Spinal cord (tissue), 10 donors: ENCODE data around the gene GIT1. TPM values are rescaled to one million over a fixed set of nuclear protein-coding genes. Genes with fewer than 3 reads are reported as not detected.
A peak's percentile ranks its signal among the peaks of the same experiment; 100 is the strongest.

Experiments used
- DNase-seq, 6 donors: peaks; one replicate each; pipeline versions ENCODE4 v3.0.0 to v3.0.0-alpha.2; 2013 to 2015; ENCODE audit warnings: low spot score in 6 of 6, low read depth in 4 of 6
- H3K27ac ChIP-seq: one replicate; pipeline ENCODE4 v1.5.1; 2013; ENCODE audit warnings: low read depth, low read length, control low read depth
- H3K27me3 ChIP-seq: one replicate; pipeline ENCODE4 v1.6.1; 2013; ENCODE audit warnings: low read length; ENCODE audit not compliant: control insufficient read depth, insufficient read depth
- H3K36me3 ChIP-seq: one replicate; pipeline ENCODE4 v1.6.1; 2013; ENCODE audit warnings: low read length; ENCODE audit not compliant: control insufficient read depth, insufficient read depth
- H3K4me1 ChIP-seq: one replicate; pipeline ENCODE4 v1.6.1; 2013; ENCODE audit warnings: low read length; ENCODE audit not compliant: control insufficient read depth, insufficient read depth
- H3K4me3 ChIP-seq: one replicate; pipeline ENCODE4 v1.5.1; 2013; ENCODE audit warnings: low read depth, low read length, control low read depth
- H3K9me3 ChIP-seq: one replicate; pipeline ENCODE4 v1.6.1; 2013; ENCODE audit warnings: low read length; ENCODE audit not compliant: control insufficient read depth, insufficient read depth
- WGBS: methylation state at CpG from one replicate; pipeline ENCODE4 v1.1.5; 2013; ENCODE audit warnings: missing lambda C conversion rate; ENCODE audit not compliant: insufficient coverage; 5-methylcytosine and 5-hydroxymethylcytosine counted together
- polyA plus RNA-seq, 2 donors: library from polyadenylated mRNA; unstranded; fragments of 120-200 nt; gene quantifications; one replicate each; pipeline ENCODE4 v1.2.1, GENCODE V29; 2013; ENCODE audit not compliant: insufficient read length in 2 of 2
- total RNA-seq, 2 donors: library from RNA; depleted of rRNA in 1 of 2; stranded (reverse); fragments of 120-200 nt in 1 of 2; fragments of >200 nt in 1 of 2; gene quantifications; one replicate each; pipeline versions ENCODE4 v1.2.3 to v1.2.4, GENCODE V29; 2013 to 2014
- donor health status: healthy.

GIT1 gene
- total and polyA plus RNA-seq, 4 donors = 23.3 to 90.3 (median 62.8) TPM

DNA sequence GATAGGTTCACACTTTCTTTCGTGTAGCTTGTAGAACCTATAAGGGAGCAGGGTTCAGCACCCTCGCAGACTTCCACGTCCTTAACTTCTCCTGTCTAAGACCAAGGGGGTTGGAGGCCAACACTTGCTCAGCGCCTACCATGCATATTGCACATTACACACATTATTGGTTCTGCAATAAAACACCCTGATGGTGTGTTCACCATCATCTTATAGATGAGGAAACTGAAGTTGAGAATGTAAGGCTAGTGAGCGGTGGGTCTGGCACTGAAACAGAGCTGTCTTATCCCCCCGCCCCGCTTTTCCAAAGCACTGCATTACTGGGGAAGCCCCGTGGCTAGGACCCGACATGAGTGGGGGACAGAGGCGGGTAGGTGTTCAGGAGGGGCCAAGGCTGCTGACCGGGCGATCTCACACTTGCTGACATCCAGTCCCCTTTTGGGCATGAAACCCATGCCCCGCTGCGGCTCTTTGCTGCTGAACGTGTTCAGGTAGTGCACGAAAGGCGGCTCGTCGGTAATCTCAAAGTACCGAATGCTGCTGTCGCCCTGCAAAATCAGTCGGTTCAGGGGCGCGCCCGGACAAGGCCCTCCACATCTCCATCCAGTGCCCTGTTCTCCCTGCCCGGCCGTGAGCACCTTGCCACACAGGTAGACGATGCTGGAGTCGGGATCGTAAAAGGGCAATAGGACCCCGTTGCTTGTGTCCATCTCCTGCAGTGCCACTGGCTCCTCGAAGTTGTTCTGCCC lies 27.0 kb upstream of the GIT1 start:
- Histone ChIP-seq H3K27ac (no peak overlapping the region), H3K27me3 (peaks cover 50% of the 10 kb centered on the region)
- 19% methylated on average over 30 of the region's 32 CpGs for WGBS

GRCh38 chr17:29615492-29616299 lies 26.2 kb upstream of the GIT1 start:
- H3K4me1 ChIP-seq = peaks cover 65% of the 10 kb centered on the region
- 7% methylated on average over 74 of the region's 74 CpGs for WGBS
- H3K4me3 ChIP-seq = peak overlapping the region; percentile 31
- H3K27ac ChIP-seq = peak overlapping the region; percentile 64
- peak in 3 of 6 donors; percentile 68 to 95 (median 89) for DNase-seq
- peaks cover 50% of the 10 kb centered on the region for H3K27me3 ChIP-seq
- peaks cover 32% of the 10 kb centered on the region for H3K36me3 ChIP-seq
- no peaks in the 10 kb centered on the region for H3K9me3 ChIP-seq

More for the DNA sequence above, 27.0 kb upstream of the GIT1 start:
- peaks cover 65% of the 10 kb centered on the region for H3K4me1 ChIP-seq
- peaks cover 30% of the 10 kb centered on the region for H3K36me3 ChIP-seq
- no peaks in the 10 kb centered on the region for H3K9me3 ChIP-seq
- peak overlapping the region; percentile 31 for H3K4me3 ChIP-seq
- DNase-seq = no peak

DNA sequence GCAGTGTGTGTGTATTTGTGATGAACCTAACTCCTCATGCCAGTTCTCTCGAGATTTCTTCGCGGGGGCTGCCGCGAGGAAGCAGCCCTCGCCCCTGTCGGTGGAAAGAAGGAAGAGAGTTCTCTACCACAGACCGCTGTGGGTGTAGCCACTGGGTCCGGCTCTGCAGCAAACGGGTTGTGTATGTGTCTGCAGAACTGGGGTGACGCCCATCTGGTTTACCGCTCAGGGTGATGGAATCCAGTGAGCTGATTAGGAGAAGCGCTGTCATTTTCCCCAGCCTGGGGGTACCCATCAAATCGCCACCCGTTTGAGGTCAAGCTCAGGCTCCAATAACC lies 25.6 kb upstream of the GIT1 start:
- WGBS = 32% methylated on average over 13 of the region's 15 CpGs
- no peaks in the 10 kb centered on the region for H3K9me3 ChIP-seq
- peak overlapping the region; percentile 64 for H3K27ac ChIP-seq
- peaks cover 46% of the 10 kb centered on the region for H3K27me3 ChIP-seq
- H3K36me3 ChIP-seq = peaks cover 32% of the 10 kb centered on the region
- peak overlapping the region; percentile 14 for H3K4me3 ChIP-seq
- H3K4me1 ChIP-seq = peaks cover 65% of the 10 kb centered on the region
- peak in 2 of 6 donors; percentile 44 to 63 for DNase-seq

DNA sequence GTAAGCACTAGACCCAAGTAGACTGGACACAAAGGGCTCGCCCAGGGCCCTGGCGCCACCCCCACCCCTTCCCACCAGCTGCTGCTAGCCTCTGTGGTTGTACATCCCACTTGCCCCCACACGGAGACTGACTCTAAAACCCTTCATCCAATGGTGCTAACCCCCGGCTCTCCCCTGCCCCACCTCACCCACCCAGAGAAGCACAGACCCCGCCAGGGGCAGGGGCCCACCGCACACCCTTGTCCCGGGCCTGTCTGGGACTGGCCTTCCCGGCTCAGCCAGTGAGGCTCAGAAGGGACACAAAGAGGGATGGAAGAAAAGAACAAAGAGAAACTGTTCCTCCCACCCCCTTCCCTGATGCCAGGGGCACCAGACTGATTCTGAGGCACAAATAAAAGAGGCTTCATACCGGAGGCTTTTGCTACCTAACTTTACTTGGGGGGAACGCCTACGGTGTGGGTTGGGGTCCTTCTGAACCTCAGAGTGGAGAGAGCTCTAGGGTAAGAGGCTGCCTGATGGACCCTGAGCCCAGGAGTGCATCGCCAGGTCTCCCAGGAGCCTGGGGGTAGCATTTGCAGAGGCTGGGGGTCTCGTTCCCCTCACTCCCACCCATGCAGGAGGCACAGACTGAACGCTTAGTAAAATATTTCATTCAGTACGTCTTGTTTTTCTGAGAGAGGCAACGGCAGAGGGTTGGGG lies 25.1 kb upstream of the GIT1 start:
- peaks cover 65% of the 10 kb centered on the region for H3K4me1 ChIP-seq
- peaks cover 32% of the 10 kb centered on the region for H3K36me3 ChIP-seq
- H3K27me3 ChIP-seq = peaks cover 42% of the 10 kb centered on the region
- no peak overlapping the region for H3K4me3 ChIP-seq
- WGBS = 36% methylated on average over 5 of the region's 16 CpGs
- no peaks in the 10 kb centered on the region for H3K9me3 ChIP-seq
- peak in 2 of 6 donors; percentile 29 to 54 for DNase-seq
- peak overlapping the region; percentile 64 for H3K27ac ChIP-seq

DNA sequence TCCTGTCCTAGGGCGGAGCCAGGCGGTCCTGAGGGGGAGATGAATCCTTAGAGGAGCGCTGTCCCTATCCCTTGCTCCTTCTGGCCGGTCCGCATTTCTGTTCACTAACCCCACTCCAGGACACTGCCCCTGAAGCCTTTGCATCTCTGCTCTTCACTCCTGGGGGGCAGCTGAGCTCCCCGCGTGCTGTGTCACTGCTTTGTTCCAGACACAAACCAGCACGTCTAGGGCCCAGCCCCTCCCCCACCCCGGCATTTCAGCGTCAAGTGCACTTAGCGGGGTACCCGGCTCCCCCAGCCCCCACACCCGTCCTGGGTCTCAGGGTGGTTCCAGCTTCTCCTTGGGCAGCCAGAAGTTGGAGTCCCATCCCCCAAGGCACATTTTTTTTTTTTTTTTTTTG lies 24.4 kb upstream of the GIT1 start:
- Histone ChIP-seq H3K9me3 (no peaks in the 10 kb centered on the region), H3K27me3 (peaks cover 36% of the 10 kb centered on the region), H3K36me3 (peaks cover 38% of the 10 kb centered on the region), H3K27ac (peak overlapping the region; percentile 64), H3K4me3 (peak overlapping the region; percentile 11), H3K4me1 (peaks cover 60% of the 10 kb centered on the region)
- no peak for DNase-seq
- WGBS = 40% methylated on average over 12 of the region's 13 CpGs

DNA sequence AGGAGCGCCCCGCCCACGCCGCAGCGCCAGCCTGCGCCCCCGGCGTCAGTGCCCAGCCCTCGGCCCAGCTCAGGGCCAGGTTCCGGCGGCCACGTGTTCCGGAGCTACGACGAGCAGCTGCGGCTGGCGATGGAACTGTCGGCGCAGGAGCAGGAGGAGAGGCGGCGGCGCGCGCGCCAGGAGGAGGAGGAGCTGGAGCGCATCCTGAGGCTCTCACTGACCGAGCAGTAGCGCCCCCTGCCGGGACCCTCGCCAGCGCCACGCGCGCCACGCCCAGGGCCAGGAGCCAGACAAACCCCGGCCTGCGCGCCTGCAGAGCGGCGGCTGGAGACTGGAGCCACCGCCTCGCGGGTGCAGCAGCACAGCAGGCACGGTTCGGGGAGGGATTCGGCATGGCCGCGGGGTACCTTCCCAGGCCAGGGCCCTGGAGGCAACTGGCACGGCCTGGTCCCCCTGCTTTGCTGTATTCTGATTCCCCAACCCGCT lies 23.9 kb upstream of the GIT1 start:
- Histone ChIP-seq H3K27ac (no peak overlapping the region), H3K9me3 (no peaks in the 10 kb centered on the region), H3K36me3 (peaks cover 42% of the 10 kb centered on the region), H3K27me3 (peaks cover 31% of the 10 kb centered on the region), H3K4me1 (peaks cover 55% of the 10 kb centered on the region), H3K4me3 (peak overlapping the region; percentile 11)
- peak in 4 of 6 donors; percentile 67 to 95 (median 82) for DNase-seq
- 7% methylated on average over 50 of the region's 50 CpGs for WGBS

DNA sequence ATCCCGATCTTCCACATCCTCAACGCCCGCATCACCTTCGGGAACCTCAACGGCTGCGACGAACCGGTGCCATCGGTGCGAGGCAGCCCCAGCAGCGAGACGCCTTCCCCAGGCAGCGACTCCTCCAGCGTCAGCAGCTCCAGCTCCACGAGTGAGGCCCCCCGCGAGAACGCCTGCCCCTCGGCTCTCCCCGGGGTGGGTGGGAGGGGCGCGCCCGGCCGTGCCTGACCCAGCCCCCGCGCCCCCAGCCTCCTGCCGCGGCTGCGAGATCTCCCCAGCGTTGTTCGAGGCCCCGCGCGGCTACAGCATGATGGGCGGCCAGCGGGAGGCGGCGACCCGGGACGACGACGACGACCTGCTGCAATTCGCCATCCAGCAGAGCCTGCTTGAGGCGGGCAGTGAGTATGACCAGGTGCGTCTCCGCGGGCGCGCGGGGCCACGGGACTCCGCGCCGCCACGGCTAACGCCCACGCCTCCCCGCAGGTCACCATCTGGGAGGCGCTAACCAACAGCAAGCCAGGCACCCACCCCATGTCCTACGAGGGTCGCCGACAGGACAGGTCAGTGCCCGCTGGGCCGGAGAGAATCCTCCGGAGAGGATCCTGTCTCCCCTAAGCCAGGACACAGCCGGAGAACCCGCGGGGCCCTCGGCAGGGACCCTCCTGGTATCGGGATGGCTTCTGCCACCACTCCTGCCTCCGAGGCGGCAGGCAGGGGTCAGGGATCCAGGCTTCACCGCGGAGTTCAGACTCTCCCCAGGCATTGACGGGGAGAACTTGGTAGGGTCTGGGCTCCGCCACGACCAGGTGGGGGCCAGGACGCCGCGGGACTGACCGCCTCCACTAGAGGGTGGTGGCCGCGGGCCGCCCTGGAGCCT lies 23.2 kb upstream of the GIT1 start:
- DNase-seq = no peak
- WGBS = 43% methylated on average over 75 of the region's 85 CpGs
- Histone ChIP-seq H3K4me1 (peaks cover 48% of the 10 kb centered on the region), H3K9me3 (no peaks in the 10 kb centered on the region), H3K36me3 (peaks cover 48% of the 10 kb centered on the region), H3K27me3 (peaks cover 24% of the 10 kb centered on the region), H3K27ac (no peak overlapping the region), H3K4me3 (peak overlapping the region; percentile 9)

DNA sequence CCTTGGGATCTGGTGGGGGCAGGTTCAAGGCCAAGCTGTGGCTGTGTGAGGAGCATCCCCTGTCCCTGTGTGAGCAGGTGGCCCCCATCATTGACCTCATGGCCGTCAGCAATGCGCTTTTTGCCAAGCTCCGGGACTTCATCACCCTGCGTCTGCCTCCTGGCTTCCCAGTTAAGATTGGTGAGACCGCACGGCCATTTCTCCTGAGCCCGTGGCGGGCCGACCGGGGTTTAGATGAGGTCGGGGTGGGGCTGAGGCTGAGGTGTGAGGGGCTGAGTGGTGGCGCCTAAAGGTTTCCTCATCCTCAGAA lies 22.6 kb upstream of the GIT1 start:
- H3K4me3 ChIP-seq = no peak overlapping the region

More for the DNA sequence above, 22.6 kb upstream of the GIT1 start:
- H3K27me3 ChIP-seq = peaks cover 18% of the 10 kb centered on the region
- peaks cover 42% of the 10 kb centered on the region for H3K4me1 ChIP-seq
- no peak overlapping the region for H3K27ac ChIP-seq
- H3K36me3 ChIP-seq = peaks cover 51% of the 10 kb centered on the region
- no peak for DNase-seq
- no peaks in the 10 kb centered on the region for H3K9me3 ChIP-seq
- 96% methylated on average over 7 of the region's 12 CpGs for WGBS
